B cell (primary cell): ENCODE data around the gene LRIG1. TPM values are rescaled to one million over a fixed set of nuclear protein-coding genes. Genes with fewer than 3 reads are reported as not detected.

Source experiments
- ATAC-seq: fragments of 200-7000 bp; cut with Tn5 transposase; one replicate; pipeline ENCODE4 v1.10.0; 2021; ENCODE audit warnings: low read depth, mild to moderate bottlenecking, moderate number of reproducible peaks, moderate library complexity
- CTCF ChIA-PET: fragments of 350-600 bp; sonication (Branson Sonifier 250); formaldehyde crosslinking; loops from one replicate; lab custom pipeline; 2021; ENCODE audit warnings: antibody characterized with exemption, inconsistent platforms; lab: Charles Lee
- POLR2A ChIA-PET: fragments of 350-600 bp; sonication (Branson Sonifier 250); formaldehyde crosslinking; loops from one replicate; lab custom pipeline; 2021; ENCODE audit warnings: antibody characterized with exemption; lab: Charles Lee
- DNase-seq: peaks from one replicate; pipeline ENCODE4 v3.0.0; 2013
- H2AFZ ChIP-seq: 2 replicates; pipeline ENCODE4 v1.6.1; 2012; ENCODE audit warnings: mild to moderate bottlenecking, low read depth, low read length; ENCODE audit not compliant: insufficient read depth, poor library complexity, severe bottlenecking
- H3K27ac ChIP-seq, 2 donors: 1 replicate in 1 of 2; 2 replicates in 1 of 2; pipeline ENCODE4 v1.5.1; 2012 to 2013; ENCODE audit warnings: low read length in 2 of 2, mild to moderate bottlenecking in 2 of 2, moderate library complexity in 1 of 2
- H3K27me3 ChIP-seq, 4 experiments: fragments of 200-600 bp in 1 of 4; sonication (generic) in 1 of 4; replicated peaks in 1 of 4; 1 replicate in 2 of 4; 2 replicates in 2 of 4; pipeline versions ENCODE4 v1.6.1 to v1.7.0; 2013 to 2016; ENCODE audit warnings: low read length in 3 of 4, mild to moderate bottlenecking in 2 of 4, mixed read lengths in 1 of 4, moderate library complexity in 1 of 4; ENCODE audit not compliant: insufficient read depth in 4 of 4, control insufficient read depth in 3 of 4; ENCODE audit errors: control extremely low read depth in 1 of 4
- H3K36me3 ChIP-seq, 2 experiments: replicated peaks in 1 of 2; 1 replicate in 1 of 2; 2 replicates in 1 of 2; pipeline versions ENCODE4 v1.6.1 to v1.7.1; 2013; ENCODE audit warnings: low read length in 1 of 2; ENCODE audit not compliant: insufficient read depth in 2 of 2, control insufficient read depth in 1 of 2; ENCODE audit errors: control extremely low read depth in 1 of 2, extremely low read depth in 1 of 2
- H3K4me1 ChIP-seq, 2 donors: fragments of 200-600 bp in 1 of 2; sonication (generic) in 1 of 2; 1 replicate in 1 of 2; 2 replicates in 1 of 2; pipeline versions ENCODE4 v1.5.1 to v1.6.1; 2013 to 2017; ENCODE audit warnings: low read length in 2 of 2; ENCODE audit not compliant: control insufficient read depth in 2 of 2, insufficient read depth in 2 of 2
- H3K4me2 ChIP-seq: replicated peaks from 2 replicates; pipeline ENCODE3; 2012; ENCODE audit warnings: mild to moderate bottlenecking, low read depth, low read length; ENCODE audit not compliant: poor library complexity, severe bottlenecking
- H3K4me3 ChIP-seq, 5 experiments: fragments of 200-600 bp in 1 of 5; sonication (generic) in 1 of 5; 1 replicate in 3 of 5; 2 replicates in 2 of 5; pipeline versions ENCODE4 v1.5.1 to v1.7.0; 2011 to 2016; ENCODE audit warnings: low read length in 4 of 5, mild to moderate bottlenecking in 4 of 5, low read depth in 2 of 5, control low read depth in 1 of 5, moderate library complexity in 1 of 5; ENCODE audit not compliant: insufficient read depth in 1 of 5; ENCODE audit errors: control extremely low read depth in 1 of 5, extremely low read depth in 1 of 5
- H3K79me2 ChIP-seq: fragments of 200-600 bp; sonication (generic); one replicate; pipeline ENCODE4 v1.6.0; 2016; ENCODE audit warnings: low read length; ENCODE audit not compliant: control insufficient read depth, insufficient read depth
- H3K9ac ChIP-seq: fragments of 200-600 bp; sonication (generic); 2 replicates; pipeline ENCODE4 v1.6.1; 2017; ENCODE audit warnings: mild to moderate bottlenecking, low read length, moderate library complexity
- H3K9me3 ChIP-seq, 3 donors: one replicate each; pipeline versions ENCODE4 v1.6.1 to v1.7.1; 2013; ENCODE audit warnings: low read length in 2 of 3; ENCODE audit not compliant: control insufficient read depth in 2 of 3, insufficient read depth in 1 of 3; ENCODE audit errors: control extremely low read depth in 1 of 3
- H4K20me1 ChIP-seq: 2 replicates; pipeline ENCODE4 v1.6.0; 2012; ENCODE audit warnings: mild to moderate bottlenecking, low read length; ENCODE audit not compliant: insufficient read depth, control insufficient read depth, poor library complexity, severe bottlenecking
- H3K27ac Mint-ChIP-seq: one replicate; pipeline ENCODE4 v1.8.0; 2021; ENCODE audit warnings: mixed read lengths
- H3K27me3 Mint-ChIP-seq: one replicate; pipeline ENCODE4 v1.8.0; 2021; ENCODE audit warnings: mixed read lengths
- H3K4me1 Mint-ChIP-seq: one replicate; pipeline ENCODE4 v1.8.0; 2021; ENCODE audit warnings: mixed read lengths
- H3K4me3 Mint-ChIP-seq: one replicate; pipeline ENCODE4 v1.8.0; 2021; ENCODE audit warnings: mixed read lengths
- H3K9me3 Mint-ChIP-seq: one replicate; pipeline ENCODE4 v1.8.0; 2022; ENCODE audit warnings: mixed read lengths; ENCODE audit not compliant: insufficient read depth
- EZH2 ChIP-seq: IDR thresholded peaks from 2 replicates; pipeline ENCODE4 v1.6.1; 2012; ENCODE audit warnings: borderline replicate concordance, low read depth, mild to moderate bottlenecking, moderate library complexity, low read length; ENCODE audit not compliant: insufficient read depth, poor library complexity, severe bottlenecking
- WGBS: methylation state at CpG from one replicate; pipeline ENCODE4 v1.1.5; 2013; ENCODE audit warnings: missing lambda C conversion rate; ENCODE audit not compliant: insufficient coverage; 5-methylcytosine and 5-hydroxymethylcytosine counted together
- intact Hi-C: fragments of 100-400 bp; cut with micrococcal nuclease; formaldehyde crosslinking; loops from one replicate; pipeline ENCODE4 v1.10.0; 2022
- polyA minus RNA-seq: library from RNA; depleted of rRNA, polyadenylated mRNA; stranded (reverse); fragments of >200 nt; gene quantifications from 2 replicates; pipeline ENCODE4 v1.2.3, GENCODE V29; 2012
- polyA plus RNA-seq: library from polyadenylated mRNA; depleted of rRNA; stranded (reverse); fragments of >200 nt; gene quantifications from 2 replicates; pipeline ENCODE4 v1.2.3, GENCODE V29; 2012
- total RNA-seq, 2 donors: library from RNA; stranded (reverse); fragments of 120-200 nt in 1 of 2; gene quantifications; 1 replicate in 1 of 2; 2 replicates in 1 of 2; pipeline versions ENCODE4 v1.2.3 to v1.2.4, GENCODE V29; 2013 to 2022
- TF ChIP-seq, protein P1 (sequence below): fragments of 200-600 bp; IDR thresholded peaks from one replicate; pipeline ENCODE4 v1.8.0; 2022; ENCODE audit warnings: antibody characterized with exemption, mild to moderate bottlenecking

The LRIG1 gene
- total RNA-seq (10.6 and 12.4 TPM in 2 replicates), polyA plus RNA-seq (9.2 and 10.1 TPM in 2 replicates), polyA minus RNA-seq (23.0 and 38.5 TPM in 2 replicates)
- total RNA-seq (2013): 11.6 TPM

DNA sequence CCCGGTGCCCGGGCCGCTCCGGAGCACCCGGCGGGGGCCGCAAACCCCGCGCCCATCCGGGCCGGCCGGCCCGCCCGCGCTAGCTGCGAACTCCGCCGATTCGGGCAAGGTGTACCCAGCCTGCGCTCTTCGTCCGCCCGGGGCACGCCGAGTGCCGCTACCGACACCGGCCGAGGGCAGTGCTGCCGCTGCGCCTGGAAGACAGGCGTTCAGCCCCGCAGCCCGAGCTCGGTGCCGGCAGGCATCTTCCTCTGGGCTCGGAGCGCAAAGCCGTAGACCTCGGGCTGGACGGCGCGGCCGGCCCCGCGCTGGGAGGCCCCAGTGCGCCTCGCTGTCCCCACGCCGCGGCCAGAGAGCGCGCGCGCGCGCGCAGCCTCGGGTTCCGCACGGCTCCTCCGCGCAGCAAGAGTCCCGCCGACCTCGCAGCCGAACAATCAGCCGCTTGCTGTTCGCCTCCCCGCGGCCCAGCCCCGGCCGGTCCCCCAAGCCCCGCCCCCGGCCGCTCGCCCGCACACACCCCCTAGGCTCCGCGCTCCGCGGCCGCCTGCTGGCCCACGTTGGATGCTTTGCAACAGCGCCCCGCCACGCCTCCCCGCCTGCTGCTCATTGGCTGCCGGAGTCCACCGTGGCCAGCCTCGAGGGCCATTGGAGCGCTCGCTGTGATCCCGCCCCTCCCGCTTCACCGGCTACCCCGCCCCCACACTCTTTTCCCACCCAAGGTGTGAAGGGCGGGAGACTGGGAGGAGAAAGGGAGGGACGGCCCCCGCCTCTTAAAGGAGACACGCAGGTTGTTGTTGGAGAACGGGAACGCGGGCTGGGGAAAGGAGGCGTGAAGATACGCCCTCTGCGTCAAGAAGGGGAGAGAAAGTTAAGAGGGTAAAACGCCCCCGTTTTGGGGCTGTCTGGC is at the start of gene LRIG1:
Gene LRIG1 (minus strand): TSS at position 447 of the 907 bp plus-strand sequence. CDS start 615 bp downstream, outside the sequence.
- POLR2A ChIA-PET: interaction anchor here (1.0 kb wide), 1 partner anchor 29 kb away, joined by 3 read pairs; no protein-coding TSS in a partner anchor
- no peak within 1 kb of the TSS for H3K27ac ChIP-seq
- peaks cover 0 to 1% (median 0%) of the 10 kb centered on the region in 3 donors for H3K9me3 ChIP-seq
- H2AFZ ChIP-seq: peak within 1 kb of the TSS; percentile 81
- ATAC-seq (peak; percentile 95), DNase-seq (peak; percentile 92)
- H3K4me1 ChIP-seq: peaks cover 20 to 22% of the 10 kb centered on the region in 2 donors
- no peaks in the 10 kb centered on the region for H3K36me3 ChIP-seq
- Mint-ChIP-seq H3K27me3 (peaks cover 40% of the 10 kb centered on the region), H3K4me3 (peak within 1 kb of the TSS; percentile 94), H3K9me3 (no peaks in the 10 kb centered on the region), H3K27ac (peak within 1 kb of the TSS; percentile 71), H3K4me1 (peaks cover 24% of the 10 kb centered on the region)
- no peak for TF ChIP-seq EZH2
- TF ChIP-seq, protein P1, sequence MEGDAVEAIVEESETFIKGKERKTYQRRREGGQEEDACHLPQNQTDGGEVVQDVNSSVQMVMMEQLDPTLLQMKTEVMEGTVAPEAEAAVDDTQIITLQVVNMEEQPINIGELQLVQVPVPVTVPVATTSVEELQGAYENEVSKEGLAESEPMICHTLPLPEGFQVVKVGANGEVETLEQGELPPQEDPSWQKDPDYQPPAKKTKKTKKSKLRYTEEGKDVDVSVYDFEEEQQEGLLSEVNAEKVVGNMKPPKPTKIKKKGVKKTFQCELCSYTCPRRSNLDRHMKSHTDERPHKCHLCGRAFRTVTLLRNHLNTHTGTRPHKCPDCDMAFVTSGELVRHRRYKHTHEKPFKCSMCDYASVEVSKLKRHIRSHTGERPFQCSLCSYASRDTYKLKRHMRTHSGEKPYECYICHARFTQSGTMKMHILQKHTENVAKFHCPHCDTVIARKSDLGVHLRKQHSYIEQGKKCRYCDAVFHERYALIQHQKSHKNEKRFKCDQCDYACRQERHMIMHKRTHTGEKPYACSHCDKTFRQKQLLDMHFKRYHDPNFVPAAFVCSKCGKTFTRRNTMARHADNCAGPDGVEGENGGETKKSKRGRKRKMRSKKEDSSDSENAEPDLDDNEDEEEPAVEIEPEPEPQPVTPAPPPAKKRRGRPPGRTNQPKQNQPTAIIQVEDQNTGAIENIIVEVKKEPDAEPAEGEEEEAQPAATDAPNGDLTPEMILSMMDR: peak; percentile 47
- H3K4me3 ChIP-seq: peak within 1 kb of the TSS; percentile 44 to 68 (median 64)
- WGBS: under 1% methylated on average over 97 of the region's 109 CpGs
- H3K79me2 ChIP-seq: no peaks in the 10 kb centered on the region
- no peaks in the 10 kb centered on the region for H4K20me1 ChIP-seq
- H3K9ac ChIP-seq: peak within 1 kb of the TSS; percentile 71
- intact Hi-C loops: loop anchor here (1.0 to 5.0 kb wide), 7 partner anchors 28 to 498 kb away; partner anchors contain the start of gene KBTBD8
- H3K4me2 ChIP-seq: peak within 1 kb of the TSS; percentile 98
- H3K27me3 ChIP-seq: peaks cover 0 to 20% (median 18%) of the 10 kb centered on the region in 4 experiments
- CTCF ChIA-PET: interaction anchor here (0.6 to 0.7 kb wide), 2 partner anchors 30 to 310 kb away, joined by 3 to 4 read pairs; no protein-coding TSS in a partner anchor
